Mucosa of stomach (tissue), 1 donor: Measurements from ENCODE around the gene PSMD11.
"Not testable (repeated sequence)": the region's sequence is repeated elsewhere in the genome, so short reads cannot be mapped to it uniquely, and the experiment has no call there.

Experiments
- H3K27me3 ChIP-seq: one replicate; pipeline ENCODE4 v1.7.0; 2013; ENCODE audit warnings: mild to moderate bottlenecking, low read length; ENCODE audit not compliant: control insufficient read depth, insufficient read depth
- H3K36me3 ChIP-seq: one replicate; pipeline ENCODE4 v1.7.0; 2013; ENCODE audit warnings: low read length; ENCODE audit not compliant: control insufficient read depth, insufficient read depth
- H3K4me1 ChIP-seq: one replicate; pipeline ENCODE4 v1.7.0; 2013; ENCODE audit warnings: mild to moderate bottlenecking, low read length; ENCODE audit not compliant: control insufficient read depth, insufficient read depth
- H3K4me3 ChIP-seq: one replicate; pipeline ENCODE4 v1.7.0; 2013; ENCODE audit warnings: low read length
- H3K9ac ChIP-seq: one replicate; pipeline ENCODE4 v1.7.0; 2013; ENCODE audit warnings: mild to moderate bottlenecking, low read length, moderate library complexity
- H3K9me3 ChIP-seq: one replicate; pipeline ENCODE4 v1.7.0; 2013; ENCODE audit warnings: mild to moderate bottlenecking, low read length, moderate library complexity; ENCODE audit not compliant: control insufficient read depth
- donor health status: Pancreatic carcinoma.

Gene PSMD11

GRCh38 chr17:32519228-32520103 is 75.2 kb downstream of the PSMD11 start:
- Histone ChIP-seq H3K4me3 (no peak overlapping the region), H3K9ac (no peak overlapping the region), H3K9me3 (no peaks in the 10 kb centered on the region), H3K27me3 (peaks cover 6% of the 10 kb centered on the region), H3K4me1 (peaks cover 14% of the 10 kb centered on the region), H3K36me3 (no peaks in the 10 kb centered on the region)

- Histone ChIP-seq H3K36me3 (no peaks in the 10 kb centered on the region), H3K4me1 (peaks cover 14% of the 10 kb centered on the region), H3K9me3 (no peaks in the 10 kb centered on the region), H3K27me3 (peaks cover 6% of the 10 kb centered on the region), H3K4me3 (no peak overlapping the region), H3K9ac (no peak overlapping the region)
These were observed 75.9 kb downstream of the PSMD11 start for GRCh38 chr17:32520104-32520701.

- Histone ChIP-seq H3K36me3 (no peaks in the 10 kb centered on the region), H3K27me3 (peaks cover 6% of the 10 kb centered on the region), H3K4me3 (no peak overlapping the region), H3K9me3 (no peaks in the 10 kb centered on the region), H3K9ac (no peak overlapping the region), H3K4me1 (peaks cover 14% of the 10 kb centered on the region)
These were observed 76.6 kb downstream of the PSMD11 start for GRCh38 chr17:32520737-32521404.

- Histone ChIP-seq H3K9ac (no peak overlapping the region), H3K36me3 (no peaks in the 10 kb centered on the region), H3K27me3 (peaks cover 6% of the 10 kb centered on the region), H3K9me3 (no peaks in the 10 kb centered on the region), H3K4me1 (peaks cover 14% of the 10 kb centered on the region), H3K4me3 (no peak overlapping the region)
These were observed 78.8 kb downstream of the PSMD11 start for GRCh38 chr17:32523017-32523680.

GRCh38 chr17:32523827-32524552 is 79.7 kb downstream of the PSMD11 start:
- Histone ChIP-seq H3K27me3 (peaks cover 6% of the 10 kb centered on the region), H3K9ac (no peak overlapping the region), H3K4me3 (no peak overlapping the region), H3K36me3 (no peaks in the 10 kb centered on the region), H3K9me3 (no peaks in the 10 kb centered on the region), H3K4me1 (peaks cover 8% of the 10 kb centered on the region)

GRCh38 chr17:32524553-32524880 is 80.2 kb downstream of the PSMD11 start:
- H3K4me3 ChIP-seq, H3K36me3 ChIP-seq, H3K4me1 ChIP-seq, H3K27me3 ChIP-seq, H3K9me3 ChIP-seq, H3K9ac ChIP-seq: not testable (repeated sequence)

GRCh38 chr17:32525122-32525521 is 80.8 kb downstream of the PSMD11 start:
- peaks cover 4% of the 10 kb centered on the region for H3K4me1 ChIP-seq
- no peaks in the 10 kb centered on the region for H3K9me3 ChIP-seq
- H3K36me3 ChIP-seq, result no peaks in the 10 kb centered on the region
- H3K4me3 ChIP-seq, result no peak overlapping the region
- H3K9ac ChIP-seq, result no peak overlapping the region
- no peaks in the 10 kb centered on the region for H3K27me3 ChIP-seq

- no peaks in the 10 kb centered on the region for H3K4me1 ChIP-seq
- H3K36me3 ChIP-seq, result no peaks in the 10 kb centered on the region
- H3K4me3 ChIP-seq, result no peak overlapping the region
- no peak overlapping the region for H3K9ac ChIP-seq
- H3K9me3 ChIP-seq, result no peaks in the 10 kb centered on the region
- H3K27me3 ChIP-seq, result no peaks in the 10 kb centered on the region
These were observed 82.8 kb downstream of the PSMD11 start for GRCh38 chr17:32527146-32527545.

GRCh38 chr17:32528825-32529224 is 84.5 kb downstream of the PSMD11 start:
- no peaks in the 10 kb centered on the region for H3K36me3 ChIP-seq
- H3K9ac ChIP-seq, result no peak overlapping the region
- no peaks in the 10 kb centered on the region for H3K4me1 ChIP-seq
- no peaks in the 10 kb centered on the region for H3K9me3 ChIP-seq
- H3K4me3 ChIP-seq, result no peak overlapping the region
- H3K27me3 ChIP-seq, result no peaks in the 10 kb centered on the region

GRCh38 chr17:32529604-32530003 is 85.3 kb downstream of the PSMD11 start:
- Histone ChIP-seq H3K4me3 (no peak overlapping the region), H3K9me3 (no peaks in the 10 kb centered on the region), H3K4me1 (no peaks in the 10 kb centered on the region), H3K9ac (no peak overlapping the region), H3K36me3 (no peaks in the 10 kb centered on the region), H3K27me3 (no peaks in the 10 kb centered on the region)
